G401 (cell line): Measurements from ENCODE around the gene TBC1D10B. TPM values are rescaled to one million over a fixed set of nuclear protein-coding genes. Genes with fewer than 3 reads are reported as not detected.

Source experiments
- DNase-seq: peaks from one replicate; pipeline ENCODE4 v3.0.0-alpha.2; 2015; ENCODE audit warnings: low spot score
- in situ Hi-C: cut with HindIII; loops from 2 replicates; pipeline ENCODE4 v1.10.0; 2016; ENCODE audit warnings: low sequenced_read_pairs, mixed read lengths
- total RNA-seq: library from RNA; depleted of rRNA; stranded (reverse); fragments of >200 nt; shearing (Covaris generic); gene quantifications from 2 replicates; pipeline ENCODE4 v1.2.3, GENCODE V29; 2014

Gene TBC1D10B
- total RNA-seq, 1 experiment from 2014 or later: 59.8 TPM

DNA sequence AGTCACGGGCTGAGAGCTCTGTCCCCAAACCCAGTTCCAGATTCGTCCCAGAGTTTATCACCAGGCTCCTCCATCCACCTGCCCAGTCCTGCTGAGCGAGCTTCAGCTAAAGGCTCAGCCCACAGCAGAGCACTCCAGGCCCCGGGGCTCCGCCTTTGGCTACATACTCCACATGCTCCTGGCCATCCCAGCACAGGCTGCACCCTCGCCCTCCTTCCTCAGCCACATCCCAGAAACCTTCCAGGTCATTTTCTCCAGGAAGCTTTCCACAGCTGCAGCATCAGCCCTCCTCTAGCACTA is 10.5 kb downstream of the TBC1D10B start:
- in situ Hi-C loops: no loop called here
- DNase-seq: no peak

DNA sequence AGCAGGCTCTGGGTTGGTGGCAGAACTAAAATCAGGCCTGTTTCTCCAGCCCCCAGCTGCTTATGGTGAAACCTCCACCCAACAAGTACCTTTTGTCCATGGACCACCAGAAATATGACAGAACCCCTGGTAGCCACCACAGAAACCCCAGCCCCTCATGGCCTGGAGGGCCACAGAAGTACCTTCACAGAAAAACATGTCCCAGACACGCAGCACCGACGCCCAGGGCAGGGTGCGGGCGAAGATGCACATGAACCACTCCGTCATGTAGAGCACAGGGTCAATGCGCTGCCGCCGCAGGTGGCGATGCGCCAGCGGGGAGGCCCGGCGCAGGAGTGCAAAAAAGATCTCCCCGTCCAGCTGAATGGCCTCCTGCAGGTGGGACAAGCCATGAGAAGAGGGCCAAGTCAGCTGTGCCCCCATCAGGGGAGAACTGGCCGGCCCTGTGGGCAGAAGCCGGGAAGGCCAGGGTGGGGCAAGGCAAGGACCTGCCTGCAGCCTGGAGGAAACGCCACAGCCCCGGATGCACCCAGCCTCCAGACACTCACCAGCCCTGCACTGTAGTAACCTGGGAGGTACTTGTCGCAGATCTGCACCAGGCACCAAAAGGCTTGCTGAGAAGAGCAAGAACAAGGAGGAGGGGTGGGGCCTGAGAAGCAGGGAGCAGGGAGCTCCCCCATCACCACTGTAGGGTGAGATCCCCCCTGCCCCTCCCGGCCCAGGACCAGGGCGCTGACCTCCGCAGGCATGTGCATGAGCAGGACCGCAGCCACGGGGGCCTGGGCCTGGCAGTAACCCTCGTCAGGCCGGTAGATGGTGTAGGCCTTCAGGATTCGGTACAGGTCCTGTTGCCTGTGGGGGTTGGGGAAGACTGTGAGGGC is 11.1 kb downstream of the TBC1D10B start:
- in situ Hi-C loops: no loop called here
- DNase-seq: no peak

DNA sequence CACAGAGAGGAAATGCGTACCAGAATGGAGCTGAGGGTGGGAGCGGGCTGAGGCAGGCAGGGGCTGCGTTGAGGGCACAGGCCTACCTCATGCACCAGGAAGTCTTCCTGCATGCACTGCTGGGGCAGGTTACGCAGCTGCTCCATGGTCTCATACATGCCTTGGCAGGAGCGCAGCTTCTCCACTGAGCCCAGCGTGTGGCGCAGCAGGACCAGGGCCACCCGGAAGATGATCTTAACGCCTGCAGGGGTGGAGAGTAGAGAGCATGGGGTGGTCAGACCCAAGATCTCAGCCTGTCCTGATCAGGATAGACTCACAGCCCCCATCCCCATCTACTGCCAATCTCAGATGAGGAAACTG is 11.7 kb downstream of the TBC1D10B start:
- DNase-seq: no peak
- in situ Hi-C loops: no loop called here

- DNase-seq: no peak
- in situ Hi-C loops: no loop called here
Measured at GRCh38 chr16:30357715-30358576, 12.3 kb downstream of the TBC1D10B start.

- in situ Hi-C loops: no loop called here
- DNase-seq: no peak
Measured at GRCh38 chr16:30357085-30357714, 13.1 kb downstream of the TBC1D10B start.

DNA sequence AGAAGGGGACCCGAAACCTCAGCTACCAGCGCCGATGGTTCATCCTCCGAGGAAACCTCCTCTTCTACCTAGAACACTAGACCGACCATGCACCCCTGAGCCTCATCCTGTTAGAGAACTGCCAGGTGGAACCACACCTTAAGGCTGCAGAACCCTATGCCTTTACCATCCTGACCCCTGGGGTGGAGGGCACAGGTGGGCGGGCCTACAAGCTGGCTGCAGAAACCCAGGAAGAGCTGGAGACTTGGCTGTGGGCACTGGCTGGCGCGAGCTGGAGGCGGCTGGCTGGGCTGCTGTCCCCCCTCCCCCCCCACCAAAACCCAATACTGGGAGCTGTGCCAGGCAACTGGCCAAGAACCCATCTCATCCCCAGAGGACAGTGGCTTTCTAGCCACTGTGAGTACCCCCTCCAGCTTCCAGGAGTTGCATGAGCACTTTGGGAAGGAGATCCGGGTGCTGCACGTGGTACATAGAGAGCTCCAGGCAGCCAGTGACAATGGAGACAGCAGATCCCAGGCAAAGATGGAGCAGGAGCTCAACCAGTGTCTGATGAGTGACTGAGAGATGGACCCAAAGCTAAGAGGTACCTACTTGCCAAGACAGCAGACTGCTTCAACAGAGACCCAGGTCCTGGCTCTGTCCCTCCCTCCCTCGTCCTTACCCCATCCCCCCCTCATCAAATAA is 13.8 kb downstream of the TBC1D10B start:
- in situ Hi-C loops: no loop called here
- no peak for DNase-seq

GRCh38 chr16:30355954-30356308 is 14.4 kb downstream of the TBC1D10B start:
- no peak for DNase-seq
- in situ Hi-C loops: no loop called here

DNA sequence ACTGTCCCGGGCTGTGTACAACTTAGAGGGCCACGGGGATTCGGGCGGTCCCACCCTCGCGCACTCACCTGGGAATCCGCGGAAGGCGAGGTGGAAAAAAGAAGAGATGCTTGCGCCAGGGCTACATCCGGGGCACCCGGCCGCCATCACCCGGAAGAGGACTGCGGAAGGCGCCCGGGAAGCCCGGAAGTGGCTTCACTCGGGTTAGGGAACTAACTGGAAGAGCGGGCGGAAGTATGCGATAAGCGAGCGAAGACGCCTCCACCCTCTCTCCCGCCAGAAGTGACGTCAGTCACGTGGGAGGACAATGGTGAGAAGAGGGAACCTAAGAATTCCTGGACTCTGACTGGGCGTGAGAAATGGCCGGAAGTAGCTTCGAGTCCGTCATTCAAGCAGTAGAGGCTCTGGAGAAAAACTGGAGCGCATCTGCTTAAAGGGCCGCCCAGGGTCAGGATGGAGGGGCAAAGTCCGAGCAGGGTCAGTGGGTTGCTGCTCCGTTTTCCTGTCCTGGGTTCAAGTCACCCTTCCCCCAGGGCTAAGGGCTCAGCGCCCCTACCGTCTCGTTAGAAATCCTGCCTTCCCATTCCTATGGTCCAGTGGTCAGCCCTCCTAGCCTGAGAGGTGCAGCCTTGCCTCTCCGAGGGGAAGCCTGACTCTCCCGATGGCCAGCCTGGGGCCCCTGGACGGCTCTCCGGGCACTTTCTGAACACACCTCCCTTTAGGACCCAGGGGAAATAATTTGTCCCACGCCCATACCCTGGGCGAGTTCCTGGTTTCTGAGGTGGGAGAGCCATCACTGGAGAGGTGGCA is 14.9 kb downstream of the TBC1D10B start, which contains the start of gene CD2BP2:
Gene CD2BP2 (minus strand): TSS at position 165 of the 810 bp plus-strand sequence. CDS start 627 bp downstream, outside the sequence.
- in situ Hi-C loops: no loop called here
- peak; percentile 100 for DNase-seq

GRCh38 chr16:30354423-30355143 is 15.7 kb downstream of the TBC1D10B start:
- in situ Hi-C loops: no loop called here
- no peak for DNase-seq

- no peak for DNase-seq
- in situ Hi-C loops: no loop called here
Measured at GRCh38 chr16:30353438-30354129, 16.7 kb downstream of the TBC1D10B start.

GRCh38 chr16:30352488-30353401 is 17.5 kb downstream of the TBC1D10B start:
- no peak for DNase-seq
- in situ Hi-C loops: no loop called here

GRCh38 chr16:30351586-30352419 is 18.5 kb downstream of the TBC1D10B start:
- DNase-seq: peak; percentile 81
- in situ Hi-C loops: no loop called here

DNA sequence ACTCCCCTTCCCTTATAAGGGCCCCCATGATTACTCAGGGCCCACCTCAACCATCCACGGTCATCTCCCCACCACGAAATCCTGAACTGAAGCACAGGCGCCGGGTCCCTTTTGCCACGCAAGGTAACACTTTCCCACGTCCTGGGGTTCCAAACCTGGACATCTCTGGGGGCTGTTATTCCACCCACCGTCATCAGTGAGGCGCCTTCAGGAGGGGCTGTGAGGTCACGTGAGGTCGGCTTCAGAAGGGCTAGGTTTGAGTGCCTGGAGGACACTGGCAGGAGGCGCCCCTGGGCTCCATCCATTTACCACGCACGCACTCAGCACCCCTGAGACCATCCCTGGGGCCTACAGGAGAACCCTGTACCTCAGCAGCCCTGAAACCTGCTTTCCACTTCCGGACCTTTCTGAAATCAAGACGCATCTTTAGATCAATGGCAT is 19.3 kb downstream of the TBC1D10B start:
- in situ Hi-C loops: no loop called here
- DNase-seq: no peak

DNA sequence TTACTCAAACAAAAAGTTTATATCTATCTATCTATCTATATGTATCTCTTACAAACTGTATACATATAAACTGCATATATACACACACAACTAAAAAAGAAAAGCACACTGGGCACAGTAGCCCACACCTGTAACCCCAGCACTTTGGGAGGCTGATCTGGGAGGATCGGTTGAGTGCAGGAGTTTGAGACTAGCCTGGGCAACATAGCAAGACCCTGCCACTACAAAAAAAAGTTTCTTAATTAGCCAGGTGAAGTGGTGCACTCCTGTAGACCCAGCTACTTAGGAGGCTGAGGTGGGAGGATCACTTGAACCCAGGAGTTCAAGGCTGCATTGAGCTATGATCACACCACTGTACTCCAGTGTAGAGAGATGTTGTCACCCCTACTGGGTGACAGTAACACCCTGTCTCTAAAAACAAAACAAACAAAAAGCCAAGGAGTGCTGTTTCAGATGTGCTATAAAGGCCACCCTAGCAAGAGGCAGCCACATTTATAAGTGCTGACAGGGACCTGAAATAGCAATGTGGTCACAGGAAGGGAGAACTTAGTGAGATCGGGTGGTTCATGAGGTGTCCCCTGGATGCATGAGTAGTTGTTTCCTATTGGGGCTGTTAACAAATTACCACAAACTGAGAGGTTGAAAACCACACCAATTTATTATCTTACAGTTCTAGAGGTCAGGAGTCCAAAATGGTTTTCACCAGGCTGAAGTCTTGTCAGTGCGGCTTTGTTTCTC is 20.0 kb downstream of the TBC1D10B start:
- in situ Hi-C loops: no loop called here
- no peak for DNase-seq

- DNase-seq: no peak
- in situ Hi-C loops: no loop called here
Measured at GRCh38 chr16:30349675-30350074, 20.6 kb downstream of the TBC1D10B start.
